Hematopoietic multipotent progenitor cell treated with erythropoietin and hydrocortisone succinate and interleukin-3 and kit ligand, for 17 days (in vitro differentiated cells): Measurements from ENCODE around the gene SNAP25.
A peak's percentile ranks its signal among the peaks of the same experiment; 100 is the strongest.

Experiments used
- DNase-seq: peaks from one replicate; pipeline ENCODE4 v3.0.0-alpha.2; 2015; ENCODE audit warnings: low spot score

Gene SNAP25

DNA sequence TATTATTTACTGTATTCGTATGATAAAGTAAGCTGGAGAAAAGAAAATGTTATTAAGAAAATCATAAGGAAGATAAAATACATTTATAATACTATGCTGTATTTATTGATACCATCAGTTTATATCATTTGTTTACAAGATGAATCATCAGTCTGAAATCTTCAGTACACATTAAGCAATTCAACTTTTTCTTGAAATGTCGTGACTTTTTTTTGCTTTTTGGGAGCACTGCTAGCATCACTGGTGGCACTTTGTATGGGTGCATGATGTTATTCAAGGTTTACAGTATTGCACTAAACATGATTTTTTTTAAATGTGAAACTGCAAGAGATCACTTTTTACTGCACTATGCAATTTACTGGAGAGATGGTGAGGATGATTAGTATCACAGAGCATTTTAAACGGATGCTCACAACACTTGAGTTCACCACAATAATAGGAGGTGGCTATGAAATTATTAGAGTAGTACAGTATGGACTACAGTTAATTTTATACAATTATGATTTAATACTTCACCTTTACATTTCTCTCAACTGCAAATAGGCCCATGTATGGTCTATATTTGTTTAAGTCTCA is 85.9 kb downstream of the SNAP25 start:
- no peak for DNase-seq

DNA sequence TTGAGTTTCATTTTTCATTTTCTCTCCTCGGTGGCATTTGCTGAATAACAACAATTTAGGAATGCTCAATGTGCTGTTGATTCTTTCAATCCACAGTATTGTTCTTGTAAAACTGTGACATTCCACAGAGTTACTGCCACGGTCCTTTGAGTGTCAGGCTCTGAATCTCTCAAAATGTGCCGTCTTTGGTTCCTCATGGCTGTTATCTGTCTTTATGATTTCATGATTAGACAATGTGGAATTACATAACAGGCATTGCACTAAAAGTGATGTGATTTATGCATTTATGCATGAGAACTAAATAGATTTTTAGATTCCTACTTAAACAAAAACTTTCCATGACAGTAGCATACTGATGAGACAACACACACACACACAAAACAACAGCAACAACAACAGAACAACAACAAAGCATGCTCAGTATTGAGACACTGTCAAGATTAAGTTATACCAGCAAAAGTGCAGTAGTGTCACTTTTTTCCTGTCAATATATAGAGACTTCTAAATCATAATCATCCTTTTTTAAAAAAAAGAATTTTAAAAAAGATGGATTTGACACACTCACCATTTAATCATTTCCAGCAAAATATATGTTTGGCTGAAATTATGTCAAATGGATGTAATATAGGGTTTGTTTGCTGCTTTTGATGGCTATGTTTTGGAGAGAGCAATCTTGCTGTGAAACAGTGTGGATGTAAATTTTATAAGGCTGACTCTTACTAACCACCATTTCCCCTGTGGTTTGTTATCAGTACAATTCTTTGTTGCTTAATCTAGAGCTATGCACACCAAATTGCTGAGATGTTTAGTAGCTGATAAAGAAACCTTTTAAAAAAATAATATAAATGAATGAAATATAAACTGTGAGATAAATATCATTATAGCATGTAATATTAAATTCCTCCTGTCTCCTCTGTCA is 88.1 kb downstream of the SNAP25 start:
- no peak for DNase-seq

DNA sequence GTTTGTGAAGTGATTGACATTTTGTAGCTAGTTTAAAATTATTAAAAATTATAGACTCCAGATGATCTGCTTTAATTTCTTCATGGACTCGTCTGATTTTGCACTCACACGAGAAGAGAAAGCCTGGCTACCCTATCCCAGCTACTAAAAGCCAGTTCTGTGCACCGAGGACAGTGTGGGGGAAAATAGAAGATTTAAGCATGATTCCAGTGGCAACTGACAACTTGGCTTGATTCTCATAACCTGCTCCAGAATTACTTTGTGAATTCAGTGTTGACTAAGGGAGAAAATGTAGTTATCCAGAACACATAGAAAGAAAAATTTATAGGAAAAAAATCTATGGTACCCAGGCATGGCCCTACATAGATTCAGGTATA is 88.7 kb downstream of the SNAP25 start:
- no peak for DNase-seq

DNA sequence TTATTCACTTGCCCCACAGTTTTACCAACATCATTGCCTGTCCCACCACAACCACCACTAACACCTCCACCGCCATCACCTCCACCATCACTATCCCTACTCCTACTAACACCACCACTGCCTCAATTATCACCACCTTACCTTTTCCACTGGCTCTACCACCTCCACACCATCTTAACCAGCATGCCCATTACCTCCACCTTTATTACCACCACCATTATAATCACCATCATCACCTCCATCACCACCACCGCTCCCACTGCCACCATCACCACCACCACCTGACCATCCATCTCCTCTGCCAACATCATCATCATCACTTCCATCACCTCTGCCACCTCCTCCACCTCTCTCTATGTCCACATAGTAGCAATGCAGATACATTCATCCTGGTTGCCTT is 90.0 kb downstream of the SNAP25 start:
- no peak for DNase-seq

DNA sequence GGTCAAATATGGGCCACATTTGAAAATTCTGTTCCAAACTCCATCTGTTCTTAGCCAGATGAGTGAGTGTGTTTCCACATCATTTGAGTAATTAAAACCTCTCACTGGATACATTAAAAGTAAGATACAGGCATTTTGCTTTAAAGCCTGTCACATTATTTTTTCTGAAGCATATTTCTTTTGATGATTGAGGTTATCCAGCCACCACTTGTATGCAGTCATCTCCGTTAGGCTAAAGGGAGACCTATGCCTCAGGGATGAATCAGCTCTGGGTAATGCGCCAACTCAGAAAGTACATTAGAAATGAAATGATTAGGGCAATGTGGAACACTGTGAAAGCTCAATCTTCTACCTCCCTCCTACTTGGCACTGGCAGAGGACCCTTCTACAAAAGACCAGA is 90.7 kb downstream of the SNAP25 start:
- no peak for DNase-seq

DNA sequence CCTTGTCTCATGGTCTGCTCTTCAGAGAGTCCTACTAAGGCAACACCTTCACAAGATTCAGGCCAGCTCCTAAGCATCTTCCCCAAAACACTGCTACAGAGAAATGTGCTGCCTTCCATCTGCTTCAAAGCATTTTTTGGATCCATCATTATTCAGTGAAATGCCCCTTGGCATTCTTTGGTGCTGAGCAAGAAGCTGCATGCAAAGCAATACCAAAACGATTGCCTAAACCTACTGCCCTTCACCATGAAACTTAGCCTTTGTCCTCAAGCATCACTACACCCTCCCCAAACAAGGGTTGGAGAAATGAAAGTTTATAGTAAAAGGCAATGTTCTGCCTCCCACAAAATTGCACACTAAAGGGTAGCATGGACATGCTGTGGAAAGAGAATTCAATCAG is 93.5 kb downstream of the SNAP25 start:
- DNase-seq, result no peak

DNA sequence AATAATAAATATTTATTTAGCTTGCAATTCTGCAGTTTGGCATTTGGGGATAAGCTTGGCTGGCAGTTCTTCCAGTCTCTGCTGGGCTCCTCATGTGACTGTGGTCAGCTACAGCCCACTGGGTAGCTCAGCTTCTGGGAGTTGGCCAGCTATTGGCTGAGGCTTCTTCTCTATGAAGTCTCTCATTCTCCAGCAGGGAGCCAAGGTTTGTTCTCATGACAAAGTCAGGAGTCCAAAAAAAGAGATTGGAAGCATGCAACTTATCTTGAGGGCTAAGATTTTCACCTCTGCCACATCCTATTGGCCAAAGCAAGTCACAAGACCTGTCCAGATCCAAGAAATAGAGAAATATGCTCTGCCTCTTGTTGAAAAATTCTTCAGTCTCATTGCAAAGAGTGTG is 94.6 kb downstream of the SNAP25 start:
- DNase-seq, result no peak

DNA sequence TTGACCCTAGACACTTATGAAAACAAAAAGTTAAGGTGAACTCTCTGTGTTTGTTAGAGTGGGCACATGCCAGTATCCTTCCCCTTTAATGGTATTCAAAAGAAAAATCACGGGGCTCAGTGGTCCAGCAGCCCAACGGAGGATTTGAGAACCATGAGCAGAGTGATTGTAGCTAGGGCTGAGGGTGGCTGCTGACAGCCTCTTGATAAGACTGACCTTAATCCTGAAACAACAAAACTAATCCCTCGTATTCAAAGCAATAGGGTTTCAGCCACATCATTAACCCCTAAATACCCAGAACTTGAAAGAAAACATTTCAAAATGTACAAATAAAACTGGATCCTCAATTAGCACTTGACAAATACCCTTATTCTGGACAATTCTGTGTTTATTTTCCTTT is 95.1 kb downstream of the SNAP25 start:
- DNase-seq, result no peak

DNA sequence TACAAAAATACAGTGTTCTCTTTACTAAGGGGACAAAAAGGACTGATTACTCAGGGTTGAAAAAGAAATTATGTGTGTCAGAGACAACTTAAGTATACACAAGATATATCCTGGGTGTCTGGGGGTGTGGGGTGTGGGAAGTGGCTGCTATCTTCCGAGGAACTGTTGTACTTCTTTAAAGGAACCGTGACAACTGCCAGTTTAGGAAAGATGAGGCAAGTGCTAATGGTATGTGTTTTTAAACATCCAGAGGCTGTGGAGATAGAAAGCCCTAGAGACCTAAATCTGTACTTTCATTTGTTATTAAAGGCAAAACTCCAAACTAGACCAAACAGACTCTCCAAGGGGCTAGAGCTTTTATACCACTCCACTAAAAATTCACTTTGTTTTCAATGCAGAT is 95.6 kb downstream of the SNAP25 start:
- DNase-seq, result no peak

DNA sequence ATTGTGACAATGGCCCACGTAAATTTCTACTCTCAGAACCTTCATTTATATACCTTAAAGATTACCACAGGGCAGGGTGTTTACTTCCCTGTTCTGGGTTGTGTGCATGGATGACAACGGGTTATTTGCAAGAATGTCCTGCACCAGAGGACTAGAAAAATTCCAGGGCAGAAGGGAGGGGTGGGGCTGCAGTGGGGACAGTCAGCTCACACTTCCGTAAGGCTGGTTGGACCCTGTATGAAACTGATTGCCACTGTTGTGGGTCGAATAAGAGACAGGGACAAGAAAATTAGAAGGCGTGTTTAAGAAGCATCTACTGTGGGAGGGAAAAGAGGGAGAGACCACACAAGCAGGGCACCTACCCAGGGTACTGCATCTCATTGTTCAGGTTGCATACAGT is 96.5 kb downstream of the SNAP25 start:
- DNase-seq, result no peak

DNA sequence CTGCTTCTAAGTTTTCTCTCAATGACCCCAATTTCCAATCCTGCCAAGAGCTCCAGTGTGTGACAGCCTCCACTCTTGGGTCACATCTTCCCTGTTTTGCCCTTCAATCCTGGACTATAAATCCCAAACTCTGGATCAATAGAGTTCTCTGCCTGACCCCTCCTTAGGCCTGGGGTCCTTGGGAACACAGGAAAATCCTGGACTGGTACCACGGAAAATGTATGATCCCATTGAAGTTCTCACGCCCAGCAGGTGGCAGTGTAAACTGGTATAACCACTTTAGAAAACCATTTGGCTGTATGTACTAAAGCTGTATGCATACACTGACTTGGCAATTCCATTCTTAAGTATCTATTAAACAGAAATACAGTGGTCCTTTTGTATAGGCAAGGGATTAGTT is 98.0 kb downstream of the SNAP25 start:
- peak; percentile 8 for DNase-seq

DNA sequence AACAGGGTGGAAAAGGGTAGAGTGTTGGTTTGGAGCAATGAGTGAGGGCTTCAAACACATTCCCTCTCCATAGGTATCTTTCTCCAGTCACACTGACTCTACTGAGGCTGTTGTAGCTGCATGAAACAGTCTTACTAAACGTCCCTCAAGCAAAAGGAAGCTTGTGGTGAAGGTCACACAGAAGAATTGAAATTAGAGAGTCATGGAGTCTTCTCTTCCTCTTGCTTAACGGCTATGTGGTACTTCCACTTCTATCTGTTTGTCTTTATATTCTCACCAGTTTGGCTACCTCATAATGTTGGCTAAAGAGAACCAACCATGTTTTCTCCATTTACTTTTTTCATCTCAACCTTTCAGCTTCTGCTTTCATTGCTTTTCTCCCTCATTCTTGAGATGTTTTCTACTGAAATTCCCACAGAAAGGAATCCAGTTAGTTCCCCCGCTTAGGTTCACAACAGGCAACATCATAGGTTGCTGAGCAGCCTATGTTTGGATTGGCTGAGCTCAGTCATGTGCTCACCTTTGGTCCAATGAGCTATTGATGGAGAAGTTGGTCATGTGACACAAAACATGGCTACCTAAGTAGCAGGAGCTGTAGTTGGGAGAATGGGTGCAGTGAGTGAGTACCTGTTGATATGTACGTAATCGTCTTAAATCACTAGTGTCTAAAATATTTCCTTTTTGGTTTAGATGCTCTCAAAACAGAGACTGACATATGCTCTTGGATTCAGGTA is 99.8 kb downstream of the SNAP25 start:
- no peak for DNase-seq

DNA sequence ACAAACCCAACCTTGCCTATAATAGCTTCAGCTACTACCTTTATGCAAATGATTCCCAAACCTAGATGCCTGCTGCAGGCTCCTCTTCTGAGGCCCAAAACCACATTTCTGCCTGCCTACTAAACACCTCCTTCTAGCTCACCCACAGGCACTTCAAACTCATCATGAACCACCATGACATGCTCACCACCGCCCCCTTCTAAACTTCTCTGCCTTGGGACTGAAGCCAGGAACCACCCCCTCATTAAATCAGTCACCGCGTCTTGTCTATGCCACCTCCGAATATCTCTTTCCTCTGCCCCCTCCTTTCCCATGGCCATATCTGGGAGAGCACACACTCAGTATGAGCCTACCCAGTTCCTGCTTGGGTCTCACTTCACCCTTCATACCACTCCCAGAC is 101.2 kb downstream of the SNAP25 start:
- DNase-seq, result no peak

DNA sequence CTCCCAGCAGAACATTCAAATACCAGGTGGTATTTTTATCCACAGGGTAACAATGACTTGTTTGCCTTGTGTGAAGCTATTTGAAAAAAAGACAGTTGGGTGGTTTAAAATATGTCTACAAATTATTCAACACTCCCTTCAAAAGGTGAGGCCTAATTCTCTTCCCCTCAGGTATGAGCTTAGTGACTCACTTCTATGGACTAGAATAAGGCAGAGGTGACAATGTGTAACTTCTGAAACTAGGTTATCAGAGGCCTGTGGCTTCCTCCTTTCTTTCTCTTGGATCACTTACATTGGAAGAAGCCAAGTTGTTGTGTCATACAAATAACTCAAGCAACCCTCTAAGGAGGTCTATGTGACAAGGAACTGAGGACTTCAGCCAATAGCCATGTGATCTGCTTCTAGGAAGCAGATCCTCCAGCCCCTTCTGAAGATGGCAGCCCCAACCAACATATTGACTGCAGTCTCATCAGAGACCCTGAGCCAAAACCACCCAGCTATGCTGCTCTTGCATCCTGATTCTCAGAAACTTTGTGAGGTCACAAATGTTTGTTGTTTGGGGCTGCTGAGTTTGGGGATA is 102.6 kb downstream of the SNAP25 start:
- DNase-seq, result no peak

DNA sequence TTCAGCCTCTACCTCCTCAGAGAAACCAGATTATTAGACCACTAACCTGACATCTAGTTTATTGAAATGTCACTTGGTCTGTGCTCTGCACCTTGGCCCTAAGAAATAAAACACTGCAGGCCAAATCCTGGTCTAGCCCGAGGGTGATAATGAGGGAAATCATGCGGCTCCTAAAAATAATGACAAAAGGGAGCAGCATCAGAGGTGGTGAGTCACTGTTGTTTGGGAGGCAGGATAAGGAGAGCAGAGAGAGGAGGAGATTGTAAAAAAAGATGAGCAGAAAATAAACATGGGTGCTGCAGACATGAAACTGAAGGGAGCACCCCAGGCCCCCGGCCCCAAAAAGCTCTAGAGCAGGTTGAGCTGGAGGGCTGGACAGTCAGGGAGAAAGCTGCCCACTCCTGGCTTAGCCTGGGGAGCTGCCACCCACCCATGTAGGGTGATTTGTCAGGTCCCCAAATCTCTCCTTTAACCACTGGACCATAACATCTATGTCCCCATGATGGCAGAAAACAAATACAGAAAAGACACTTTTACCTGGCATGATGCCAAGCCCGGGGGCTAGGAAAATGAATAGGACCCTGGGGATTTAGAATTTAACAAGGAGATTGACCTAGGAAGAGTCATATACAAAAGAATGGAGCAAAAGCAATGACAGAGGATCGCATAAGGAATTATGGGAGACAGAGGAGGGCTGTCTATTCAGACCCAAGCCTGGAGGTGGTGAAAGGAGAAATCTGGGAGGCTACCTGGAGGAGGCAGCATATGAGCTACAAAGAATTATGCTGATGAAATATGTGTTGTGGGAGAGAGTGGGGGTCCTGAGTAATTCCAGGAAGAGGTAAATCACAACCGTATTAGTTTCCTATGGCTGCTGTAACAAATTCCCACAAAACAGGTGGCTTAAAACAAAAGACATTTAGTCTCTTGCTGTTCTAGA is 103.7 kb downstream of the SNAP25 start:
- no peak for DNase-seq

DNA sequence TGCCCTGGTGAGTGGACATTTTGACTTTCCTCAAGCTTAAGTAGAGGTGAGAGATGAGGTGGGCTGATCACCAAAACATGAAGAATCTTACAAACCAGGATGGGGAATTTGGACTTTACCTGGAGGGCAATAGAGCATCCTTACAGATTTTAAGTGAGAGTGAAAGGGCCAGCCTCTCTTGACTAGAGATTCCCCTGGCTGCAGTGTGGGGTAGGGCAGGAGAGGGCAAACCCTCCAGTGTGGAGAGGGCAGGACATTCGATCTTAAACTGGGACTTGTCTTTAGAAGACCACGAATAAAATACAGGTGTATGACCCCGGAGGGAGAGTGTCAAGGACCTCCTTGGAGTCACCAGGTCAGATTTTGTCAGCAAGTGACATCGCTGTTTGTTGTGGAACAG is 105.1 kb downstream of the SNAP25 start:
- DNase-seq, result no peak

DNA sequence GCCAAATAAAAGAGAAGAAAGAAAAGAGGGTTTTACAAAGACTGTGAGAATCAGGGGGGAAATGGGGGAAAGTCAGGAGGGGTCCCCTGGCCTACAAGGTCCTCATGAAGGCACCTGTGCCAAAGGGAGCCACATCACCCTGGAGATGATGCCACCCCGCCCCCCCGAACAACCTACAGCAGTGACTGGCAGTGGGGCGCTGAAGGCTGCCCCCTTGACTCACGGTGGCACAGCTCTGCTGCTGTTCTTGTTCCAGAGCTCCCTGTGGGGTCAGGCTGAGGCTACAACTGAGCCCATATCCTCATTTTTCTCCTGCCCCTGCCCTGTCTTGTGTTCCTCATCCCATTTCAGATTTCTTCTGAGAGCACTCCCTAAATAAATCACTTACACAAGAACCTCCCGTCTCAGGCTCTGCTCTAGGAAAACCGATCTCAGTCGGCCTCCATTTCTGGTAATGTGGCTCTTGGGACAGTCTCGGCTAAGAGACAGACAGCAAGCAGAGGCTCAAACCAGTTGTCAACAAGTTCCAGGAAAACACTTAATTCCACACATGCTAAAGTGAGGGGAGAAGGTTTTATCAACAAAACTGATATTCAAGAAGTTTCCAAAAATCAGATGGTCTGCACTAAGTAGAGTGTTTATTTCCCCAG is 105.7 kb downstream of the SNAP25 start:
- DNase-seq, result no peak

DNA sequence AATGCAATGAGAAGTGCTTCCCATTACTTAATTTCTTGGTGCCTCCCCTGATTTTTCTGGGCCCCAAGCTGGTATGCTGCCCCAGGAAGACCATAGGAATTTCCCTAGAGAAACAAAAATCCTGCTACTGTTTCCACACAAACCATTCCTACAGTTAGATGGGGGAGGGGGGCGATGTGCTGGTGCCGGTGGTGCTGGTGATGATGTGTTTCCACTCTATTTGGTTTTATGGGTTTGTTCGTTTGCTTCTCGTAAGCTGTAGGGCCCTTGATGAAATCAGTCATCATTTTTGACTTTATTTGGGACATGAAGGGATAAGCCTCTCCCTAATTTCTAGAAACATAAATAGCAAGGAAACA is 110.2 kb downstream of the SNAP25 start:
- DNase-seq, result no peak

DNA sequence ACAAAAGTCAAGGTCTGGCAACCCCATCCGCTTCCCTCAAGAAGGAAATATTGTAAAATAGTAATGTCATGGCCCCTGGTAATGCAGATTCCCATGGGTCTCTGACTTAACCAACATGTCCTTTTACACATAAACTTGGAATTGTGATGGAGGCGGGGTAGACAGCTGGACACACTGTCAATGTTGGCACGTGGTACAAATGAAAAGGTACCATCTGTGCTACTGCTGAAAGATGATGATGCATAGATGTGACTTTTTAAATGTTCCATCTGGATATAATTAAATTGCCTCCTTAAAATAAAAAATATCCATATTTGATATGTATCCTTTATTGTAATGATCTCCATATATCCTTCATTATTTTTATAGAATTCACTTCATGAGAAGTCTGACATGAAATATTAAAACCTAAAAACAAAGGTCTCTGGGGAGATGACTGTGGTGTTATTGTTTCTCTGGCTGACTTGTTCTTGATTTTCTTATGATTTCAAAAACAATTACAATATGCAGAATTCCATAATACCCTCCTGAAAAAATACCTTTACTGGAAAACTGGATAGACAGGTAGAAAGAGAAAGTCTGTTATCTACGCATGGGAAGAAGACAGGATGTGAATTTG is 110.9 kb downstream of the SNAP25 start:
- DNase-seq, result no peak

DNA sequence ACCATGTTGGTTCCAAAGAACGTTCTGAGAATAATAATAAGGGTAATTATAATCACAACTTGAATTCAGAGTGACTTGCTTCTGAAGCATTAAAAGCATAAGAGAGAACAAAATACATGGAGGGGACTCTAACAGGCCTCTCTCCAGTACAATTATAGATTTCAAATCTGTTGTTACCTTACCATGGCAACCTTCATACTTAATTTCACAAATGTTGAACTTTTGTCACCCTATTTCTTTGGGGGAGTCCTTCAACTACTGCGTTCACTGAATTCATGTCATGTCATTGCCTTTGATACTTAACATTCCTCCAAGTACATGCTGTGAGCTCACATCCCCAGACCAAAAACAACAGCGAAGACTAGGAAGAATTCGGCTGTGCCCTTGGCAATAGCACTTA is 111.4 kb downstream of the SNAP25 start:
- DNase-seq, result no peak
